Activated naive CD8-positive, alpha-beta T cell treated with anti-CD3 and anti-CD28 coated beads, Interleukin-2, amount 50 U/mL, for 16 hours (primary cell): ENCODE data around the gene AGAP1.
"Not testable (repeated sequence)": the region's sequence is repeated elsewhere in the genome, so short reads cannot be mapped to it uniquely, and the experiment has no call there.

Source experiments
- DNase-seq: peaks from one replicate; pipeline ENCODE4 v3.0.0-alpha.2; 2020; ENCODE audit warnings: low read depth, low spot score

Gene AGAP1

GRCh38 chr2:236062806-236063205 lies 569.0 kb downstream of the AGAP1 start:
- DNase-seq: not testable (repeated sequence)

GRCh38 chr2:236063994-236064393 lies 570.2 kb downstream of the AGAP1 start:
- no peak for DNase-seq

GRCh38 chr2:236065314-236066160 lies 571.7 kb downstream of the AGAP1 start:
- no peak for DNase-seq

GRCh38 chr2:236070236-236070635 lies 576.4 kb downstream of the AGAP1 start:
- no peak for DNase-seq

GRCh38 chr2:236073246-236073645 lies 579.4 kb downstream of the AGAP1 start:
- no peak for DNase-seq

GRCh38 chr2:236073867-236074655 lies 580.2 kb downstream of the AGAP1 start:
- DNase-seq: no peak

- DNase-seq: no peak
Measured at GRCh38 chr2:236075802-236076201, 582.0 kb downstream of the AGAP1 start.

- no peak for DNase-seq
Measured at GRCh38 chr2:236078297-236079255, 584.7 kb downstream of the AGAP1 start.

- no peak for DNase-seq
Measured at GRCh38 chr2:236080412-236080811, 586.6 kb downstream of the AGAP1 start.

GRCh38 chr2:236081171-236081570 lies 587.3 kb downstream of the AGAP1 start:
- DNase-seq: no peak

- no peak for DNase-seq
Measured at GRCh38 chr2:236082061-236082460, 588.2 kb downstream of the AGAP1 start.

GRCh38 chr2:236083934-236084333 lies 590.1 kb downstream of the AGAP1 start:
- no peak for DNase-seq

GRCh38 chr2:236085211-236085610 lies 591.4 kb downstream of the AGAP1 start:
- DNase-seq: no peak

GRCh38 chr2:236085647-236086046 lies 591.8 kb downstream of the AGAP1 start:
- no peak for DNase-seq

GRCh38 chr2:236086403-236086970 lies 592.6 kb downstream of the AGAP1 start:
- no peak for DNase-seq

GRCh38 chr2:236086971-236087465 lies 593.2 kb downstream of the AGAP1 start:
- no peak for DNase-seq

- DNase-seq: no peak
Measured at GRCh38 chr2:236088368-236089057, 594.7 kb downstream of the AGAP1 start.

- DNase-seq: no peak
Measured at GRCh38 chr2:236089271-236090026, 595.6 kb downstream of the AGAP1 start.

GRCh38 chr2:236090027-236090382 lies 596.2 kb downstream of the AGAP1 start:
- no peak for DNase-seq

- not testable (repeated sequence) for DNase-seq
Measured at GRCh38 chr2:236090826-236091225, 597.0 kb downstream of the AGAP1 start.
